PC-9 (cell line): Measurements from ENCODE around the gene PHEX.

Source experiments
- EZH2 ChIP-seq: fragments of 200-600 bp; sonication (generic); IDR thresholded peaks from 2 replicates; pipeline ENCODE4 v1.8.0; 2017; ENCODE audit warnings: antibody characterized with exemption, low read depth
- TF ChIP-seq, protein P1 (sequence below): fragments of 200-600 bp; sonication (generic); conservative IDR thresholded peaks from 2 replicates; pipeline ENCODE4 v1.6.1; 2017; ENCODE audit warnings: mixed run types, antibody characterized with exemption, mild to moderate bottlenecking, moderate library complexity

DNA sequence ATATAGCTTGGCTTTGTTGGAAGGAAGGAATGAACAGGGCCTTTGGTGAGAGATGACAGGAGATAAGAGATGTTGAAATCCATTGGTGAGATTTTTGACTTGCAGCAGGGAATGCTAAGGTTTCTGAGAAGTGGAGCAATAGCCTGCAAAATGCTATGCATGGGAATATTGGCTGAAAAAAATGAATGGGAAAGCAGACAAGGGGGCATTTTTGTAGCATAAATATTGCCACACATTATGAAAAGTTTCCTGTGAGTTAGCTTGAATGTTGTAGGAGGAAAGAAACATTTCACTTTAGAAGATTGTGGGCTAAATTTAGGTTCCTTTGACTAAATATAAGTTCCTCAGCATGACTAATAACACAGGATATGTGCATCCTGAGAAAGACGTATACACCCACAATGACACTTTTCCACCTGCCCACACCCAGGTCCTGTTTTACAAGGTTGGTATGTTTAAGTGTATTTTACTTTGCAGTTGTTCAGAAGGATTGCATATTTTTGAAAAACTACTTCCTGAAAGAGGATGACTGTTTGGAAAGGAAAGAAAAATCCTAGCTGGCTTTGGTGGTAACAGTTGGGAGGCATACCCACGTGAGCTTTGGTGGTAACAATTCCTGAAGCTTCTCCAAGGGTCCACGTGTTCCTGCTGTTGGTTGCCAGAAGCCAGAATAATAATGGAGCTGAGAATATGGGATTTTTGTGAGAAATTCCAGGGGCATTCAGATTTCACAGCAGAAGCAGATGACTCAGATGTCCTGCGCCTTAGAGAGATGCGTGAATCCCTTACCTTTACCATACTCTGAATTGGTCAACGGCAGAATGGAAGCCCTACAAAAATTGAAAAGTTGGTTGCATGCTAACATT, 28.5 kb downstream of the PHEX start:
- TF ChIP-seq, protein P1, sequence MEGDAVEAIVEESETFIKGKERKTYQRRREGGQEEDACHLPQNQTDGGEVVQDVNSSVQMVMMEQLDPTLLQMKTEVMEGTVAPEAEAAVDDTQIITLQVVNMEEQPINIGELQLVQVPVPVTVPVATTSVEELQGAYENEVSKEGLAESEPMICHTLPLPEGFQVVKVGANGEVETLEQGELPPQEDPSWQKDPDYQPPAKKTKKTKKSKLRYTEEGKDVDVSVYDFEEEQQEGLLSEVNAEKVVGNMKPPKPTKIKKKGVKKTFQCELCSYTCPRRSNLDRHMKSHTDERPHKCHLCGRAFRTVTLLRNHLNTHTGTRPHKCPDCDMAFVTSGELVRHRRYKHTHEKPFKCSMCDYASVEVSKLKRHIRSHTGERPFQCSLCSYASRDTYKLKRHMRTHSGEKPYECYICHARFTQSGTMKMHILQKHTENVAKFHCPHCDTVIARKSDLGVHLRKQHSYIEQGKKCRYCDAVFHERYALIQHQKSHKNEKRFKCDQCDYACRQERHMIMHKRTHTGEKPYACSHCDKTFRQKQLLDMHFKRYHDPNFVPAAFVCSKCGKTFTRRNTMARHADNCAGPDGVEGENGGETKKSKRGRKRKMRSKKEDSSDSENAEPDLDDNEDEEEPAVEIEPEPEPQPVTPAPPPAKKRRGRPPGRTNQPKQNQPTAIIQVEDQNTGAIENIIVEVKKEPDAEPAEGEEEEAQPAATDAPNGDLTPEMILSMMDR, result no peak
- no peak for TF ChIP-seq EZH2
